AG04449 (cell line): Measurements from ENCODE around the gene EXOC2.

Experiments
- CTCF ChIA-PET: fragments of 350-600 bp; formaldehyde crosslinking; extraction: SDS; loops from one replicate; lab custom pipeline; 2021; ENCODE audit warnings: antibody characterized with exemption; lab: Yijun Ruan, JAX
- POLR2A ChIA-PET: fragments of 400-600, 350-600 bp; formaldehyde crosslinking; extraction: SDS; loops from one replicate; lab custom pipeline; 2020; ENCODE audit warnings: antibody characterized with exemption, inconsistent platforms; lab: Yijun Ruan, JAX
- DNase-seq: peaks from one replicate; pipeline ENCODE4 v3.0.0-alpha.2; 2010; ENCODE audit warnings: low read depth, low spot score
- H3K4me3 ChIP-seq: 2 replicates; pipeline ENCODE4 v1.5.1; 2011; ENCODE audit warnings: low read depth, mild to moderate bottlenecking, control low read depth, low read length
- CTCF ChIP-seq: IDR thresholded peaks from one replicate; pipeline ENCODE4 v1.5.1; 2011; ENCODE audit warnings: mild to moderate bottlenecking, moderate library complexity, low read length, control low read depth, inconsistent platforms; ENCODE audit not compliant: insufficient read depth; ENCODE audit errors: missing control alignments

Gene EXOC2

GRCh38 chr6:439641-440167 is 253.2 kb downstream of the EXOC2 start:
- ChIA-PET CTCF (no interaction called here), POLR2A (no interaction called here)
- TF ChIP-seq CTCF = no peak
- no peak for DNase-seq
- no peak overlapping the region for H3K4me3 ChIP-seq

GRCh38 chr6:438634-439170 is 254.2 kb downstream of the EXOC2 start:
- no peak for TF ChIP-seq CTCF
- ChIA-PET POLR2A (no interaction called here), CTCF (interaction anchor here (0.6 kb wide), 1 partner anchor 958 kb away, joined by 3 read pairs; no protein-coding TSS in a partner anchor)
- no peak for DNase-seq
- H3K4me3 ChIP-seq = no peak overlapping the region

GRCh38 chr6:437037-437392 is 255.9 kb downstream of the EXOC2 start:
- POLR2A ChIA-PET = no interaction called here
- no peak for TF ChIP-seq CTCF
- no peak overlapping the region for H3K4me3 ChIP-seq
- DNase-seq = no peak
- CTCF ChIA-PET = no interaction called here

- CTCF ChIA-PET = no interaction called here
- TF ChIP-seq CTCF = no peak
- POLR2A ChIA-PET = no interaction called here
- no peak overlapping the region for H3K4me3 ChIP-seq
- no peak for DNase-seq
These were observed 256.5 kb downstream of the EXOC2 start for GRCh38 chr6:436308-437036.

- ChIA-PET POLR2A (no interaction called here), CTCF (no interaction called here)
- no peak for TF ChIP-seq CTCF
- no peak overlapping the region for H3K4me3 ChIP-seq
- no peak for DNase-seq
These were observed 257.3 kb downstream of the EXOC2 start for GRCh38 chr6:435441-436307.
